Astrocyte (in vitro differentiated cells and primary cell): ENCODE data around the gene TRAPPC10. TPM values are rescaled to one million over a fixed set of nuclear protein-coding genes. Genes with fewer than 3 reads are reported as not detected.

Experiments used
- DNase-seq: peaks from one replicate; pipeline ENCODE4 v3.0.0-alpha.2; 2010; ENCODE audit warnings: low read depth
- FAIRE-seq: peaks from 2 replicates; lab custom pipeline; 2011; peaks lifted over from hg19 to GRCh38; lab: Jason Lieb, UNC
- H2AFZ ChIP-seq: 2 replicates; pipeline ENCODE4 v1.6.0; 2012; ENCODE audit warnings: low read depth, low read length, inconsistent platforms
- H3K27ac ChIP-seq: 2 replicates; pipeline ENCODE4 v1.5.1; 2011; ENCODE audit warnings: low read depth, low read length, inconsistent platforms
- H3K27me3 ChIP-seq: 2 replicates; pipeline ENCODE4 v1.6.0; 2011; ENCODE audit warnings: low read length, inconsistent platforms; ENCODE audit not compliant: insufficient read depth
- H3K36me3 ChIP-seq: 2 replicates; pipeline ENCODE4 v1.5.1; 2011; ENCODE audit warnings: low read length, inconsistent platforms; ENCODE audit not compliant: insufficient read depth
- H3K4me1 ChIP-seq: 2 replicates; pipeline ENCODE4 v1.5.1; 2011; ENCODE audit warnings: low read length, inconsistent platforms; ENCODE audit not compliant: insufficient read depth
- H3K4me2 ChIP-seq: 2 replicates; pipeline ENCODE4 v1.6.0; 2012; ENCODE audit warnings: low read length, inconsistent platforms
- H3K4me3 ChIP-seq: 2 replicates; pipeline ENCODE4 v1.5.1; 2011; ENCODE audit warnings: low read depth, mild to moderate bottlenecking, low read length, inconsistent platforms; ENCODE audit not compliant: insufficient read depth
- H3K79me2 ChIP-seq: 2 replicates; pipeline ENCODE4 v1.6.0; 2012; ENCODE audit warnings: mild to moderate bottlenecking, low read length, inconsistent platforms; ENCODE audit not compliant: insufficient read depth
- H3K9ac ChIP-seq: 2 replicates; pipeline ENCODE4 v1.6.0; 2012; ENCODE audit warnings: mild to moderate bottlenecking, low read length, inconsistent platforms
- H3K9me3 ChIP-seq: 2 replicates; pipeline ENCODE4 v1.5.1; 2012; ENCODE audit warnings: low read depth, mild to moderate bottlenecking, low read length, inconsistent platforms; ENCODE audit not compliant: insufficient read depth
- H4K20me1 ChIP-seq: 2 replicates; pipeline ENCODE4 v1.6.0; 2012; ENCODE audit warnings: low read length, inconsistent platforms; ENCODE audit not compliant: insufficient read depth
- H3K27ac Mint-ChIP-seq: one replicate; pipeline ENCODE4 v1.8.0; 2021; ENCODE audit warnings: mild to moderate bottlenecking, mixed read lengths; ENCODE audit not compliant: unreplicated experiment
- H3K27me3 Mint-ChIP-seq: one replicate; pipeline ENCODE4 v1.8.0; 2021; ENCODE audit warnings: low read depth, mixed read lengths; ENCODE audit not compliant: unreplicated experiment
- H3K36me3 Mint-ChIP-seq: one replicate; pipeline ENCODE4 v1.8.0; 2021; ENCODE audit warnings: low read depth, mixed read lengths; ENCODE audit not compliant: unreplicated experiment
- H3K4me1 Mint-ChIP-seq: one replicate; pipeline ENCODE4 v1.8.0; 2021; ENCODE audit warnings: low read depth, mixed read lengths; ENCODE audit not compliant: unreplicated experiment
- H3K4me3 Mint-ChIP-seq: one replicate; pipeline ENCODE4 v1.8.0; 2021; ENCODE audit warnings: mild to moderate bottlenecking, moderate library complexity, mixed read lengths; ENCODE audit not compliant: unreplicated experiment
- H3K9me3 Mint-ChIP-seq: one replicate; pipeline ENCODE4 v1.8.0; 2021; ENCODE audit warnings: mild to moderate bottlenecking, mixed read lengths; ENCODE audit not compliant: unreplicated experiment
- EZH2 ChIP-seq: IDR thresholded peaks from 2 replicates; pipeline ENCODE4 v1.6.1; 2012; ENCODE audit warnings: mild to moderate bottlenecking, low read length, inconsistent platforms; ENCODE audit not compliant: insufficient read depth
- total RNA-seq: library from RNA; stranded (reverse); gene quantifications from 2 replicates; pipeline ENCODE4 v1.2.1, GENCODE V29; 2021
- TF ChIP-seq, protein P1 (sequence below): IDR thresholded peaks from 2 replicates; pipeline ENCODE4 v1.5.1; 2011; ENCODE audit warnings: low read depth, mild to moderate bottlenecking, inconsistent platforms, low read length, moderate library complexity; ENCODE audit not compliant: insufficient read depth

Gene TRAPPC10
- total RNA-seq, 1 donor from 2014 or later: 45.7 TPM

- Histone ChIP-seq H4K20me1 (peaks cover 87% of the 10 kb centered on the region), H3K9me3 (no peaks in the 10 kb centered on the region), H2AFZ (no peak overlapping the region), H3K79me2 (peaks cover 98% of the 10 kb centered on the region), H3K9ac (no peak overlapping the region), H3K4me3 (no peak overlapping the region), H3K36me3 (no peaks in the 10 kb centered on the region), H3K4me1 (no peaks in the 10 kb centered on the region), H3K27me3 (no peaks in the 10 kb centered on the region), H3K27ac (no peak overlapping the region), H3K4me2 (no peak overlapping the region)
- Mint-ChIP-seq H3K27me3 (no peaks in the 10 kb centered on the region), H3K36me3 (peaks cover 3% of the 10 kb centered on the region), H3K27ac (peak overlapping the region; percentile 41), H3K4me1 (peaks cover 32% of the 10 kb centered on the region), H3K9me3 (no peaks in the 10 kb centered on the region), H3K4me3 (no peak overlapping the region)
- no peak for FAIRE-seq
- TF ChIP-seq, protein P1, sequence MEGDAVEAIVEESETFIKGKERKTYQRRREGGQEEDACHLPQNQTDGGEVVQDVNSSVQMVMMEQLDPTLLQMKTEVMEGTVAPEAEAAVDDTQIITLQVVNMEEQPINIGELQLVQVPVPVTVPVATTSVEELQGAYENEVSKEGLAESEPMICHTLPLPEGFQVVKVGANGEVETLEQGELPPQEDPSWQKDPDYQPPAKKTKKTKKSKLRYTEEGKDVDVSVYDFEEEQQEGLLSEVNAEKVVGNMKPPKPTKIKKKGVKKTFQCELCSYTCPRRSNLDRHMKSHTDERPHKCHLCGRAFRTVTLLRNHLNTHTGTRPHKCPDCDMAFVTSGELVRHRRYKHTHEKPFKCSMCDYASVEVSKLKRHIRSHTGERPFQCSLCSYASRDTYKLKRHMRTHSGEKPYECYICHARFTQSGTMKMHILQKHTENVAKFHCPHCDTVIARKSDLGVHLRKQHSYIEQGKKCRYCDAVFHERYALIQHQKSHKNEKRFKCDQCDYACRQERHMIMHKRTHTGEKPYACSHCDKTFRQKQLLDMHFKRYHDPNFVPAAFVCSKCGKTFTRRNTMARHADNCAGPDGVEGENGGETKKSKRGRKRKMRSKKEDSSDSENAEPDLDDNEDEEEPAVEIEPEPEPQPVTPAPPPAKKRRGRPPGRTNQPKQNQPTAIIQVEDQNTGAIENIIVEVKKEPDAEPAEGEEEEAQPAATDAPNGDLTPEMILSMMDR: no peak
- TF ChIP-seq EZH2: no peak
- no peak for DNase-seq
Observed at GRCh38 chr21:44019568-44019958, 7.5 kb downstream of the TRAPPC10 start.

DNA sequence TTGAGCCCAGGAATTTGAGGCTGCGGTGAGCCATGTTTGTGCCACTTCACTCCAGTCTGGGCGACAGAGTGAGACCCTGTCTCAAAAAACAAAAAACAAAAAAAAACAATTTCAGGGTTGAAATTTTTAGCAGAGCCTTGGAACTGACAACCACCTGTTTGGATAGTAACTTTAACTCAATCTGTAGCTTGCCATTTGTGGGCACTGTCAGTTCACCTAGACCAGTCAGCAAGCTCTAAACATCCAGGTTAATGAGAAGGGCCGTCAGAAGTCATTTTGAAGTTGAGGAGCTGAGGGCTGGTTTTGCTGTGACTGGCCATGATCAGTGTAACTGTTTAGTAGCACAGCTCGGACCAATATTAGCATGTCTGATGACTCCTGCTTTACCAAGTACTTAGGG, 8.4 kb downstream of the TRAPPC10 start:
- H3K36me3 Mint-ChIP-seq: peaks cover 3% of the 10 kb centered on the region
- H3K9me3 Mint-ChIP-seq: no peaks in the 10 kb centered on the region
- Histone ChIP-seq H4K20me1 (peaks cover 90% of the 10 kb centered on the region), H3K36me3 (no peaks in the 10 kb centered on the region), H3K4me2 (no peak overlapping the region), H3K4me1 (peaks cover 10% of the 10 kb centered on the region), H3K27me3 (no peaks in the 10 kb centered on the region), H3K9me3 (no peaks in the 10 kb centered on the region), H3K9ac (no peak overlapping the region), H3K27ac (no peak overlapping the region), H3K79me2 (peaks cover 98% of the 10 kb centered on the region), H3K4me3 (no peak overlapping the region), H2AFZ (no peak overlapping the region)
- DNase-seq (no peak), FAIRE-seq (no peak)
- H3K4me1 Mint-ChIP-seq: peaks cover 33% of the 10 kb centered on the region
- TF ChIP-seq EZH2: no peak
- TF ChIP-seq, protein P1: no peak
- no peaks in the 10 kb centered on the region for H3K27me3 Mint-ChIP-seq
- H3K4me3 Mint-ChIP-seq: no peak overlapping the region
- H3K27ac Mint-ChIP-seq: no peak overlapping the region

- no peak overlapping the region for H3K4me3 ChIP-seq
- H3K4me1 ChIP-seq: peaks cover 15% of the 10 kb centered on the region
- H4K20me1 ChIP-seq: peaks cover 90% of the 10 kb centered on the region
- no peaks in the 10 kb centered on the region for H3K9me3 Mint-ChIP-seq
- no peak overlapping the region for H3K27ac Mint-ChIP-seq
- no peak overlapping the region for H2AFZ ChIP-seq
- TF ChIP-seq, protein P1: no peak
- TF ChIP-seq EZH2: no peak
- DNase-seq (no peak), FAIRE-seq (no peak)
- peaks cover 98% of the 10 kb centered on the region for H3K79me2 ChIP-seq
- H3K4me1 Mint-ChIP-seq: peaks cover 37% of the 10 kb centered on the region
- no peak overlapping the region for H3K4me2 ChIP-seq
- H3K27ac ChIP-seq: no peak overlapping the region
- H3K27me3 Mint-ChIP-seq: no peaks in the 10 kb centered on the region
- H3K27me3 ChIP-seq: no peaks in the 10 kb centered on the region
- H3K9me3 ChIP-seq: no peaks in the 10 kb centered on the region
- H3K9ac ChIP-seq: no peak overlapping the region
- H3K36me3 ChIP-seq: no peaks in the 10 kb centered on the region
- H3K4me3 Mint-ChIP-seq: no peak overlapping the region
- peaks cover 3% of the 10 kb centered on the region for H3K36me3 Mint-ChIP-seq
Observed at GRCh38 chr21:44021064-44021463, 9.0 kb downstream of the TRAPPC10 start.
